GM04503 (cell line): ENCODE measurements around the gene ITGAL.
"Not testable (repeated sequence)": the region's sequence is repeated elsewhere in the genome, so short reads cannot be mapped to it uniquely, and the experiment has no call there.

ENCODE experiments used
- DNase-seq: peaks from one replicate; pipeline ENCODE4 v3.0.0-alpha.2; 2012; ENCODE audit warnings: low read depth

Gene ITGAL

GRCh38 chr16:30472328-30472942 is at the start of gene ITGAL:
Gene ITGAL, plus strand, starts transcription at chr16:30472742. Its CDS starts 96 bp downstream, at chr16:30472838.
- DNase-seq, result no peak

DNA sequence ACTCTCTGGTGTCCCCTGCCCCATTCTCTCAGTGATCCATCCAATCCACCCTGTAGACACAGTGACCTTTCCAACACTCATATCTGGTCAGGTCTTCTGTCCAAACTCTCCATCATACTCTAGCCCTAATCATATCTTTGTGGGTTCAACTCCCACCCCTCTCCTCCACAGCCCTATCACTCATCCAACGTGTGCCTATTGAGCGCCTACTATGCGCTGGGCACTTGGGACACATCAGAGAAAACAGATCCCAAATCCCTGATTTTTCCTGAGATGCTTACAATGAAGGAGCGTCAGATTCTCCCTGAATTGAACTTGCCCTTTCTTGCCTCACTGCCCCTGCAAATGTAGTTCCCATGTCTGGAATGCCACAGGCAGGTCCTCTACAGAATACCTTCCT is 44.5 kb upstream of the ITGAL start:
- DNase-seq, result no peak

- no peak for DNase-seq
These were observed 43.2 kb upstream of the ITGAL start for GRCh38 chr16:30429418-30429677.

DNA sequence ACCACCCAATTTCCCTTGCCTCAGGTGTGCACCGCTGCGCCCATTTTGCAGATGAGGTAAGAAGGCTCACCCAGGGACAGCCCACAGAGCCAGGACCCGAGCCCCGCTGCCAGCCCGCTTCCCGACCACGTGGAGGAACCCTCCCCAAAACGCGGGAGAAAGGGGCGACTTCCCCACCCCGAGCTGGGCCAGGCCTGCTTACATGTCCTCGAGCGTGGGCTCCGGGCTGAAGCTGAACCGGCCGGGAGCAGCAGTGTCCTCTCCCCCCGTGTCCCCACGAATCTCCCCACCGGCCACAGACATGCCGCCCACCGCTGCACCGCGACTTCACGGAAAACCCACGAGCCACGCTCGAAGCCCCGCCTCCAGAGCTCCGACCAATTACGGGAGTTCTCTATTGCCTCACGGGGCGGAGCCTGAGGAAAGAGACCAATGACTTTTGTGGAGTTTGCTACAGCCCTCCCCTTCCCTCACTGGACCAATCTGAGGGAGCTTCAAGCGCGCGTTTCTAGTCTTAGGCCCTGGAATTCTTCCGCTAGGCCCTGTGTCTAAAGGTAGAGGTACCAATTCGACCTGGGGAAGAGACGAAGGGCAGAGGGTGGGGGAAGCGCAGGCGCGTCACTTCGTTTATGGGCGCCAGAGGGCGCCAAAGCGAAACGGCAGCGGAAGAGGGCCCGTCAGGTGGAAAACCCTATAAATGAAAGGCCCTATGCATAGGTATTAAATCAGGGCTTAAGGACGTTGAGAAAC is 42.7 kb upstream of the ITGAL start, which contains the start of gene DCTPP1:
Gene DCTPP1 (minus strand): TSS at position 353 of the 750 bp plus-strand sequence. CDS start 50 bp downstream, at position 303.
- peak; percentile 93 for DNase-seq

DNA sequence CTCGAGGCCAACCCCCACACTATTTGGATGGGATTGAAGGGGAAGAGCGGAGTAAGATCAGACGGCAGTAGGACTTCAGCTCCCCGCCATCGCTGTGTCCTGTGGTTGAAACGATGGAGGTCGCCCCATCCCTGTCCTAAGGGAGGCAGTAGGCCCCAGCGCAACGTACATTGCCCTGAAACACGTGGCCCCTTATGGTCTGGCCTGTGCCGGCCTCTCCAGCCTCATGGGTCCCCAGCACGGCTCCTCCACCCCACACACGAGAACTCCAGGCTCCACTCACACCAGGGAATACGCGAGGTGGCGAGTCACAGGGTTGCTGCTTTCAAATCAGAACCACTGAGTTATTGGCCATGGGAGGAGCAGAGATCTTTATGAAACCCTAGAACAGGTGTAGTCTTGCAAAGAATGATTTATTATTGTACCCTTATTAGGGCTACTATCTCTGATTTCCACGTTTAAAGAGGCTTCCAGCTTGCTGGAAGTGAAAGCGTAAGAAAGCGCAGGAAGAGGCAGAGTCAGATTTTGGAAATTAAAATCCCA is 42.0 kb upstream of the ITGAL start:
- no peak for DNase-seq

DNA sequence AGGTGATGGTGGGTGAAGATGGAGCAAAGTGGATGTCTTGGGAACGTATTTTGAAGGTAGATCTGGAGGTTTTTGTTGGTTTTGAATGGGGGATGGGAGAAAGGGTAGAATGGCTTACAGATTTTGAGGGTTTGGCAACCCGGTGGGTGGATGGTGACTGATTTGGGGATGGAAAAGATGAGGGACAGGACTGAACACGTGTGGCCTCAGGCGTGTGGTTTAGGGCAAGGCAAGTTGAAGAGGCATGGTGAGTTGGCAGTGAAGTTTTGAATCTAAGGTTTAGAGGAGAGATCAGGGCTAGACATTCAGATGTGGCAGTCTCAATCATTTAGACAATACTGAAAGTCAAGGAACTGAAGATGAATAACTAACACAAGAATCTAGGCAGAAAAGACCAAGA is 37.7 kb upstream of the ITGAL start:
- no peak for DNase-seq

DNA sequence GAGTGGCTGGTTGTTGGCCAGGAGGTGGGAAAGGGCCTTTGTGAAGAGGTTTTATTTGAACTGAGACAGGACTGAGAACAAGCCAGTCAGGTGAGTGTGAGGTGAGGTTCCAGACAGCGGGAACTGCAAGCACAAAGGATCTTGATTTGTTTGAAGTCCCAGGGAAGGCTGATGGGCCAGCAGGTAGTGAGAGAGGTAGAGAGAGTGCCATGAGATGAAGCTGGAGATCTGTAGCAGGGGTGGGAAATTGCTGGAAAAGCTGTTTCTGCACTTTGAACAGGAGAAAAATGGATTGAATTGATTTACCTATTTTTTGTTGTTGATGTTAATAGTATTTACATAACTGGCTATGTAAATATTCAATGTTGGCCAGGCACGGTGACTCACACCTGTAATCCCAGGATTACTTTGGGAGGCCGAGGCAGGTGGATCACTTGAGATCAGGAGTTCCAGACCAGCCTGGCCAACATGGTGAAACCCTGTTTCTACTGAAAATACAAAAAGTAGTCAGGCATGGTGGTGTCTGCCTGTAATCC is 35.0 kb upstream of the ITGAL start:
- no peak for DNase-seq

DNA sequence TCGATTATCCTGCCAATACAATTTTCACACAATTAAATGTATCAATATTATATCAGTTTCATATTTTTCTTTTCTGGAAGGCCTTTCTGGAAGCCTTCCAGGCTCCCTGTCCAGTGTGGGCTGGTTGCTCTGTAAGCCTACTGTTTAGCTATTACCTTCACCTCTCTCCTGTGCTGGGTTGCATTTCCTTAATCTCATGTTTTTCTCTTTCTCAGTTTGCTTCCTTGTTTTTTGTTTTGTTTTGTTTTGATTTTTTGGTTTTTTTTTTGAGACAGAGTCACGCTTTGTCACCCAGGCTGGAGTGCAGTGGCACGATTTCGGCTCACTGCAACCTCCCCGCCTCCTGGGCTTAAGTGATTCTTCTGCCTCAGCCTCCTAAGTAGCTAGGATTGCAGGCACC is 33.7 kb upstream of the ITGAL start:
- no peak for DNase-seq

DNA sequence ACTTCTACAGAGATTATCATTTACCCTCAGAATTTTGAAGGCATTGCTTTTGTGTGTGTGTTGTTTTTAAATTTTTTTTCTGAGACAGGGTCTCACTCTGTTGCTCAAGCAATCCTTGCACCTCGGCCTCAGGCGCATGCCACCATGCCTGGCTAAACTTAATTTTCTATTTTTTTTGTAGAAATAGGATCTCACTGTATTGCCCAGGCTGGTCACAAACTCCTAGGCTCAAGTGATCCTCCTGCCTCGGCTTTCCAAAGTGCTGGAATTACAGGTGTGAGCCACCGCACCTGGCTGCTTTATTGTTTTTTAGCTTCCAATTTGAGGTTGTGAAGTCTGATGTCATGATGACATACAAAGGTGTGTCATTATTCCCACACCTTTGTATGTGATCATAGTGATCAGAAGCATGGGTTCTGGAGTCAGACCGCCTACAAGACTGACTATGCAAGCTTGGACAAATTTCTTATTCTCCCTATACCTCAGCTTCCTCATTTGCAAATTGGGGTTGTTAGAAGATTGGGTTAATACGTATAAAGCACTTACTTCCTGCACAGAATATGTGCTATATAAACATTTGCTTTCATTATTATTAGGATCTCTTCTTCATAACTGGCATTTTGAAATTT is 32.7 kb upstream of the ITGAL start:
- DNase-seq, result no peak

DNA sequence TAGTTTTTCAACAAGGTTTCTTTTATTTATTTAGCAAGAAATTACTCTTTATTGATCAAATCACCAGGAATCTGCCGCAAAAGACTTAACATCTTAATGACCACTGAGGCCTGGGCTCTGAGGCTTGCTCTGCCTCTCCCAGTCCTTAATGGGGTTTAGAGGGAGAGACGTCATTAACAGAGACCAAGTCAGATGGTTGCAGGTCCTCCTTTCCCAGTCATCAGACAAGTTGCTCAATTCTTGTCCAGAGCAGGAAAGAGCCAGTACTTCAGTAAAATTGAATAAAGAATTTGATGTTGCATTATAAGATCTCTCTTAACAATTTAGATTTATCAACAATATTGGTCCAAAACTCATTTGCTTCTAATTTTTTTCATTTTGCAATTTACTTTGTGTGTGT is 28.9 kb upstream of the ITGAL start:
- no peak for DNase-seq

DNA sequence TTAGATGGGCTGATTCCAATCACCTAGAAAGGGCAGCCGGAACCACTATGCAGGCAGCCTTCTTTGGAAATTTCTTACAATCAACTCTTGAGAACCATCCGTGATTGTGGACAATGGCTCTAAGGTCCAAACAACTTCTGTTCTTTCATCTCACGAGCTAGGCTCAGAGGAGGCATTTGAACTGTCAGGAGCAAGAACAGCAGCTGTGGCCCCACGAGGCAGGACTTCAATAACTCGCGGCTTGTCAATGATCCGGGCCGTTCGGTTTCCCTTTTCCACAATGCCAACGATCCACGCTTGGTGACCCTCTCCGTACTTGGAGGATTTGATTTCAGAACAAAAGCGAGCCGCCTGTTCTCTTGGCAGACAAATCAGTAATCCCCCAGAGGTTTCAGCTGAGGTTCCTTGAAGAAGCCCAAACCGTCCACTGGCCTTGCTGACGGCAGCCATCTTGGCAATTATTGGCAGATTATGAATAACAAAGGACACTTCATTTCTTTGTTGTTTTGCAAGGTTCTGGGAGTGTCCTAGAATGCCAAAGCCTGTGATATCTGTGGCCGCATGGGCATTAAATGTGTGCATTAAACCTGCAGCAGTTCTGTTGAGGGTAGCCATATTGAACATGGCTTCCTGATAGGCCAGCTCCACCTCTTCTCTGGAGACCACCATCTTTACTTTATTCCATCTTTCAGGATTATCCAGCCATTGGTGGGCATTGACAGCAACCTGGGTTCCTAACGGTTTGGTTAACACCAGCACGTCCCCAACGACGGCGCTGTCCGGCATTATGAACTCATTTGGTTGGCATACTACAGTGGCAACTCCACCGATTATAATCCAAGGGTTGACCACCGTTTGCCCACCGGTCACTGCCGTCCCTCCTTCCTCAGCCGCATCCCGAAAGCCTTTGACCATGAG is 28.1 kb upstream of the ITGAL start:
- no peak for DNase-seq

DNA sequence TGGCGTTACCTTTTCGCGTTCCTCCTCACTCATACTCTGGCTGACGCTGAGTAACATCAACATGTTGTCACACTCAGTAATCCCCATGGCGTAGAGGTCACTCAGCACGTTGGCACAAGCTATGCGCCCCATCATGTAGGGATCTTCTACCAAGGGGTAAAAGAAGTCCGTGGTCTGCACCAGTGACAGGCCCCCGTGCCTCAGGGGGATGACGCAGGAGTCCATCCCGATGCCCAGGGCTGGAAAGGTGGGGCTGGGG is 27.5 kb upstream of the ITGAL start:
- no peak for DNase-seq

DNA sequence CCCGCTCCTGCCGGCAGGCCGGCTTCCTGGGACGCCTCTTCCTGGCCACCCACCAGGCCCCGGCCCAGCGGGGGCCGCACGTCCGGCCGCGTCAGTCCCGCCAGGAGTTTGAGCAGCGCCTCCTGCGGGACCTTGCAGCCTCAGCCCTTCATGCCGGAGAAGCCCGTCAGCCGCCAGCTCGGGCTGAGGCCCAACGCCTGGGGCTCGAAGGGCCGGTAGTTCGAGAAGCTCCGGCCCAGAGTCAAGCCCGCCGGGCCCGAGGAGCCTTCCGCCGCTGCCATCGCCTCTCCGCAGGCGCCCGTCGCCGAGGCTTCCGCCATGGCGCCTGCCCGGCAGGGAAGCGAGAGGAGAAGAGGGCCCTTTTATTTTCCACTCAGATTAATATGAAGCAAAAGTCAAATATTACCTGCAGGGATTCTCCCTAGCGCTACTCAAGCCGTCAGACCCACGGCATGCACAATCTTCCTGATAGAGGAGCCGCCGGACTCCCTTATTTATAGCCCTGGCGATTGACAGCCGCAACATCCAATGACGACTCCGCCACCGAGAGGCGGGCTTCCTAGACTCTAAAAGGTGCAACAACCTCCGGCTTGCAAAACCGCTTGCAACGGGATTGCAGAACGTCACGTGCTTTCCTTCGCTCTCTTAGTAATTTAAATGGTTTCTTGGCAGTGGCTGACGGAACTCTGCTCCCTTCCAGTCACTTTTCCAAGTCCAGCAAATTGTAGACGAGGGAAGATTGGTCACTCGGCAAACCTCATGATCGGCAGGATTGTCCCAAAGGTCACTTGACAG is 26.9 kb upstream of the ITGAL start, which contains the start of gene SEPHS2:
Gene SEPHS2 (minus strand): TSS at position 467 of the 795 bp plus-strand sequence. CDS start 147 bp downstream, at position 320.
- DNase-seq, result peak; percentile 86

DNA sequence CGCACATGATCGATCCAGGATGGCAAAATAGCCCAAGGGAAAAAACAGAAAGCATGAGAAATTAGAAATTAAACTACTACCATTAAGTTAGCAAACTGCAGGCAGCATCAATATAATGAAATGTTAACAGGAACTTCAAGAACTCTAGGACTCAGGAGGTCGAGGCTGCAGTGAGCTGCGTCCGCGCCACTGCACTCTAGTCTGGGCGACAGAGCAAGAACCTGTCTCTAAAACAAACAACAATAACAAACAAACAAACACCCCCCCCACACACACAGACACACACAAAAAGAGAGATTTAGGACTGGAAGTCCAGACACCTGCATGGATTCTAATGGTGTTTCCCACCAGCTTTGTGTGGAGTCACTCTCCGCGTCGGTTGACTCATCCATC is 26.3 kb upstream of the ITGAL start:
- no peak for DNase-seq

- DNase-seq, result no peak
These were observed 24.9 kb upstream of the ITGAL start for GRCh38 chr16:30447512-30448226.

DNA sequence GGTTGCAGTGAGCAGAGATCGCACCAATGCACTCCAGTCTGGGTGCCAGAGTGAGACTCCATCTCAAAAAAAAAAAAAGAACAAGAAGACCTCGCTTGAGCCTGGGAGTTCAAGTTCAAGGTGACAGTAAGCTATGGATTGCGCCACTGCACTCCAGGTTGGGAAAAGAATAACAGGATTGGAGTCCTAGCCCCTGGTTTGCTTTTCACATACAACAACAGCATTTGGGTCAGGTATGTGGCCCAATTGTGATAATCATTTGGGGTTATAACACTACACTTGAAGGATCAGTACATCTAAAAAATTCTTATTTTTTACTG is 23.5 kb upstream of the ITGAL start:
- DNase-seq, result no peak

- DNase-seq, result not testable (repeated sequence)
These were observed 19.6 kb upstream of the ITGAL start for GRCh38 chr16:30452709-30453580.

GRCh38 chr16:30456302-30456701 is 16.2 kb upstream of the ITGAL start:
- no peak for DNase-seq

- DNase-seq, result no peak
These were observed 15.3 kb upstream of the ITGAL start for GRCh38 chr16:30457256-30457655.
